ENCODE results near the gene RPL9. TPM values are rescaled to one million over a fixed set of nuclear protein-coding genes. Genes with fewer than 3 reads are reported as not detected.
"Not testable (repeated sequence)": the region's sequence is repeated elsewhere in the genome, so short reads cannot be mapped to it uniquely, and the experiment has no call there.

The RPL9 gene
- total and polyA plus RNA-seq, 2 of the 13 experiments (the other 11 are each of a cell fraction or from before 2014, with no cell fraction given) = 993 to 2,148 TPM

- in situ Hi-C loops (cut with HindIII; ENCODE audit: extremely low pct_ligation_motif_present, low pct_unique_long_range_greater_than_20kb) (loop anchor here (10.0 kb wide), 1 partner anchor 47 kb away; the partner anchor contains the start of gene RFC1), intact Hi-C loops (cut with micrococcal nuclease; ENCODE audit: unreplicated experiment) (loop anchor here (2.0 to 10.0 kb wide), 2 partner anchors 47 to 227 kb away; partner anchors contain the start of genes LIAS, RPL9 and WDR19)
- Histone ChIP-seq H3K79me2 (ENCODE audit: insufficient read depth, low read length) (peaks cover 96% of the 10 kb centered on the region), H3K4me1 (ENCODE audit: insufficient read depth, low read length) (peaks cover 42% of the 10 kb centered on the region), H3K4me2 (ENCODE audit: low read depth, low read length) (peak overlapping the region; percentile 83), H3K9ac (ENCODE audit: insufficient read depth, low read depth, low read length) (peak overlapping the region; percentile 35; the same call in 1 of the 2 replicates), H3K27ac (ENCODE audit: extremely low read length, insufficient read depth, low read length) (peak overlapping the region; percentile 96), H3K4me3 (replicated peaks in 1 of 3; ENCODE audit: insufficient read depth in 1 of 3, low read depth in 2 of 3, low read length in 3 of 3) (peak overlapping the region; percentile 62 to 99 (median 75))
- WGBS (ENCODE audit: low lambda C conversion rate) = 20% methylated on average over 8 of the region's 8 CpGs
- ATAC-seq; FAIRE-seq; CTCF ChIA-PET (ENCODE audit: low intra/inter-chr PET ratio, low total read pairs); H4K20me1 ChIP-seq (ENCODE audit: insufficient read depth, low read length); H3K27me3 ChIP-seq (ENCODE audit: control insufficient read depth in 1 of 2, insufficient read depth in 2 of 2, low read length in 2 of 2); H3K9me3 ChIP-seq (ENCODE audit: low read length); BruUV-seq (replicated peaks); H2AFZ ChIP-seq (ENCODE audit: low read length); H3K36me3 ChIP-seq (replicated peaks in 1 of 2; ENCODE audit: control insufficient read depth in 1 of 2, insufficient read depth in 2 of 2, low read length in 2 of 2); DNase-seq (ENCODE audit: low spot score); TF ChIP-seq CREB1 (IDR thresholded peaks at IDR 0.05): not testable (repeated sequence)
- TF ChIP-seq RCOR2 (CRISPR knock-in tag; IDR thresholded peaks at IDR 0.05) = 0 out of 2 replicates have a peak, but pooled peaks have one; percentile 39
- 0 out of 2 replicates have a peak, but pooled peaks have one; percentile 18 for TF ChIP-seq CREB1 (CRISPR knock-in tag; IDR thresholded peaks at IDR 0.05)
- TF ChIP-seq ZNF687 (CRISPR knock-in tag; IDR thresholded peaks at IDR 0.05) = peak; percentile 48
- TF ChIP-seq ZNF224 (CRISPR knock-in tag; IDR thresholded peaks at IDR 0.05) = 0 out of 2 replicates have a peak, but pooled peaks have one; percentile 41
- TF ChIP-seq ZNF770 (CRISPR knock-in tag; IDR thresholded peaks at IDR 0.05) = peak; percentile 42; the same call in 1 of the 2 replicates
- TF ChIP-seq ZNF121 (CRISPR knock-in tag; IDR thresholded peaks at IDR 0.05) = peak; percentile 94
- TF ChIP-seq AFF4 (CRISPR knock-in tag; IDR thresholded peaks at IDR 0.05) = 0 out of 2 replicates have a peak, but pooled peaks have one; percentile 3
- TF ChIP-seq ZNF441 (CRISPR knock-in tag; IDR thresholded peaks at IDR 0.05; ENCODE audit: borderline replicate concordance) = 0 out of 2 replicates have a peak, but pooled peaks have one; percentile 2
- POLR2A ChIA-PET = interaction anchor here (1.2 to 11.5 kb wide), 4 partner anchors 16 to 286 kb away, joined by 4 to 121 read pairs (median 8); partner anchors contain the start of genes LIAS, RPL9 and UBE2K
These were observed 47.2 kb downstream of the RPL9 start for GRCh38 chr4:39411561-39411960.

Data from HepG2 (cell line).